ENCODE results near the gene FAM217A. TPM values are rescaled to one million over a fixed set of nuclear protein-coding genes. Genes with fewer than 3 reads are reported as not detected.

Gene FAM217A
- total and polyA plus RNA-seq, 9 of the 15 experiments (the other 6 are each of a cell fraction or from before 2014, with no cell fraction given), result not detected

GRCh38 chr6:4030669-4031068, 48.3 kb downstream of the FAM217A start:
- H4K20me1 ChIP-seq (replicated peaks; ENCODE audit: control insufficient read depth, insufficient read depth, low read length), result peaks cover 16% of the 10 kb centered on the region
- intact Hi-C loops (cut with micrococcal nuclease), result no loop called here
- no peak overlapping the region for H3K9ac ChIP-seq (ENCODE audit: insufficient read depth in 1 of 2, low read depth in 2 of 2, low read length in 2 of 2)
- H3K27ac ChIP-seq (ENCODE audit: extremely low read depth, low read depth, low read length), result no peak overlapping the region
- DNase-seq (ENCODE audit: extremely low read depth in 1 of 4, low spot score in 3 of 4) (no peak), FAIRE-seq (no peak), ATAC-seq (no peak)
- no peak for TF ChIP-seq NONO (IDR thresholded peaks at IDR 0.05; ENCODE audit: low read depth in 2 of 2, low read length in 1 of 2)
- TF ChIP-seq, protein P1, sequence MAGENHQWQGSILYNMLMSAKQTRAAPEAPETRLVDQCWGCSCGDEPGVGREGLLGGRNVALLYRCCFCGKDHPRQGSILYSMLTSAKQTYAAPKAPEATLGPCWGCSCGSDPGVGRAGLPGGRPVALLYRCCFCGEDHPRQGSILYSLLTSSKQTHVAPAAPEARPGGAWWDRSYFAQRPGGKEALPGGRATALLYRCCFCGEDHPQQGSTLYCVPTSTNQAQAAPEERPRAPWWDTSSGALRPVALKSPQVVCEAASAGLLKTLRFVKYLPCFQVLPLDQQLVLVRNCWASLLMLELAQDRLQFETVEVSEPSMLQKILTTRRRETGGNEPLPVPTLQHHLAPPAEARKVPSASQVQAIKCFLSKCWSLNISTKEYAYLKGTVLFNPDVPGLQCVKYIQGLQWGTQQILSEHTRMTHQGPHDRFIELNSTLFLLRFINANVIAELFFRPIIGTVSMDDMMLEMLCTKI (IDR thresholded peaks at IDR 0.05; ENCODE audit: partially characterized antibody), result no peak
- no peak for TF ChIP-seq ZNF780A (CRISPR knock-in tag; IDR thresholded peaks at IDR 0.05)
- TF ChIP-seq RUNX1 (IDR thresholded peaks at IDR 0.05; ENCODE audit: low read depth), result no peak
- TF ChIP-seq MED1 (CRISPR knock-in tag; IDR thresholded peaks at IDR 0.05; ENCODE audit: borderline replicate concordance), result no peak
- TF ChIP-seq, protein P2, sequence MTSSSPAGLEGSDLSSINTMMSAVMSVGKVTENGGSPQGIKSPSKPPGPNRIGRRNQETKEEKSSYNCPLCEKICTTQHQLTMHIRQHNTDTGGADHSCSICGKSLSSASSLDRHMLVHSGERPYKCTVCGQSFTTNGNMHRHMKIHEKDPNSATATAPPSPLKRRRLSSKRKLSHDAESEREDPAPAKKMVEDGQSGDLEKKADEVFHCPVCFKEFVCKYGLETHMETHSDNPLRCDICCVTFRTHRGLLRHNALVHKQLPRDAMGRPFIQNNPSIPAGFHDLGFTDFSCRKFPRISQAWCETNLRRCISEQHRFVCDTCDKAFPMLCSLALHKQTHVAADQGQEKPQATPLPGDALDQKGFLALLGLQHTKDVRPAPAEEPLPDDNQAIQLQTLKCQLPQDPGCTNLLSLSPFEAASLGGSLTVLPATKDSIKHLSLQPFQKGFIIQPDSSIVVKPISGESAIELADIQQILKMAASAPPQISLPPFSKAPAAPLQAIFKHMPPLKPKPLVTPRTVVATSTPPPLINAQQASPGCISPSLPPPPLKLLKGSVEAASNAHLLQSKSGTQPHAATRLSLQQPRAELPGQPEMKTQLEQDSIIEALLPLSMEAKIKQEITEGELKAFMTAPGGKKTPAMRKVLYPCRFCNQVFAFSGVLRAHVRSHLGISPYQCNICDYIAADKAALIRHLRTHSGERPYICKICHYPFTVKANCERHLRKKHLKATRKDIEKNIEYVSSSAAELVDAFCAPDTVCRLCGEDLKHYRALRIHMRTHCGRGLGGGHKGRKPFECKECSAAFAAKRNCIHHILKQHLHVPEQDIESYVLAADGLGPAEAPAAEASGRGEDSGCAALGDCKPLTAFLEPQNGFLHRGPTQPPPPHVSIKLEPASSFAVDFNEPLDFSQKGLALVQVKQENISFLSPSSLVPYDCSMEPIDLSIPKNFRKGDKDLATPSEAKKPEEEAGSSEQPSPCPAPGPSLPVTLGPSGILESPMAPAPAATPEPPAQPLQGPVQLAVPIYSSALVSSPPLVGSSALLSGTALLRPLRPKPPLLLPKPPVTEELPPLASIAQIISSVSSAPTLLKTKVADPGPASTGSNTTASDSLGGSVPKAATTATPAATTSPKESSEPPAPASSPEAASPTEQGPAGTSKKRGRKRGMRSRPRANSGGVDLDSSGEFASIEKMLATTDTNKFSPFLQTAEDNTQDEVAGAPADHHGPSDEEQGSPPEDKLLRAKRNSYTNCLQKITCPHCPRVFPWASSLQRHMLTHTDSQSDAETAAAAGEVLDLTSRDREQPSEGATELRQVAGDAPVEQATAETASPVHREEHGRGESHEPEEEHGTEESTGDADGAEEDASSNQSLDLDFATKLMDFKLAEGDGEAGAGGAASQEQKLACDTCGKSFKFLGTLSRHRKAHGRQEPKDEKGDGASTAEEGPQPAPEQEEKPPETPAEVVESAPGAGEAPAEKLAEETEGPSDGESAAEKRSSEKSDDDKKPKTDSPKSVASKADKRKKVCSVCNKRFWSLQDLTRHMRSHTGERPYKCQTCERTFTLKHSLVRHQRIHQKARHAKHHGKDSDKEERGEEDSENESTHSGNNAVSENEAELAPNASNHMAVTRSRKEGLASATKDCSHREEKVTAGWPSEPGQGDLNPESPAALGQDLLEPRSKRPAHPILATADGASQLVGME (CRISPR knock-in tag; IDR thresholded peaks at IDR 0.05), result no peak
- TF ChIP-seq, protein P3, sequence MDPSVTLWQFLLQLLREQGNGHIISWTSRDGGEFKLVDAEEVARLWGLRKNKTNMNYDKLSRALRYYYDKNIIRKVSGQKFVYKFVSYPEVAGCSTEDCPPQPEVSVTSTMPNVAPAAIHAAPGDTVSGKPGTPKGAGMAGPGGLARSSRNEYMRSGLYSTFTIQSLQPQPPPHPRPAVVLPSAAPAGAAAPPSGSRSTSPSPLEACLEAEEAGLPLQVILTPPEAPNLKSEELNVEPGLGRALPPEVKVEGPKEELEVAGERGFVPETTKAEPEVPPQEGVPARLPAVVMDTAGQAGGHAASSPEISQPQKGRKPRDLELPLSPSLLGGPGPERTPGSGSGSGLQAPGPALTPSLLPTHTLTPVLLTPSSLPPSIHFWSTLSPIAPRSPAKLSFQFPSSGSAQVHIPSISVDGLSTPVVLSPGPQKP (CRISPR knock-in tag; IDR thresholded peaks at IDR 0.05), result no peak
- TF ChIP-seq TFAM (CRISPR knock-in tag; conservative IDR thresholded peaks at IDR 0.05), result no peak
- no peak for TF ChIP-seq CREBBP (IDR thresholded peaks at IDR 0.05; ENCODE audit: low read depth, low read length)
- TF ChIP-seq PHB (CRISPR knock-in tag; IDR thresholded peaks at IDR 0.05), result no peak
- no peak for TF ChIP-seq ERF (CRISPR knock-in tag; IDR thresholded peaks at IDR 0.05)
- no peak for TF ChIP-seq HDAC2 (IDR thresholded peaks at IDR 0.05)
- no peak for TF ChIP-seq ZNF561 (CRISPR knock-in tag; conservative IDR thresholded peaks at IDR 0.05)
- no peak for TF ChIP-seq BRD4 (IDR thresholded peaks at IDR 0.05)
- TF ChIP-seq ZBTB8A (IDR thresholded peaks at IDR 0.05; ENCODE audit: partially characterized antibody), result no peak
- H2AFZ ChIP-seq (ENCODE audit: low read depth, low read length), result no peak overlapping the region
- POLR2A ChIA-PET, result interaction anchor here (0.7 to 5.2 kb wide), 3 partner anchors 8 to 13 kb away, joined by 3 to 41 read pairs (median 3); a partner anchor contains a TSS
- CTCF ChIA-PET (ENCODE audit: low intra/inter-chr PET ratio), result no interaction called here
- H3K4me2 ChIP-seq (ENCODE audit: insufficient read depth, low read length), result no peak overlapping the region
- H3K27me3 ChIP-seq (ENCODE audit: control insufficient read depth in 2 of 2, insufficient read depth in 2 of 2, low read length in 2 of 2), result no peaks in the 10 kb centered on the region
- in situ Hi-C loops (cut with MboI), result no loop called here
- WGBS (ENCODE audit: insufficient coverage, low coverage, missing lambda C conversion rate), result 87% methylated on average over 2 of the region's 2 CpGs
- BruUV-seq (replicated peaks), result no TSS peak
- no peak overlapping the region for H3K4me3 ChIP-seq
- H3K9me3 ChIP-seq (replicated peaks; ENCODE audit: control insufficient read depth, insufficient read depth, low read depth, low read length), result no peaks in the 10 kb centered on the region
- H3K9me1 ChIP-seq (ENCODE audit: control insufficient read depth, insufficient read depth, low read length), result peaks cover under 1% of the 10 kb centered on the region
- peaks cover 81% of the 10 kb centered on the region for H3K36me3 ChIP-seq (ENCODE audit: control insufficient read depth, insufficient read depth, low read length)
- H3K4me1 ChIP-seq (replicated peaks in 1 of 2; ENCODE audit: control insufficient read depth in 2 of 2, insufficient read depth in 2 of 2, low read length in 2 of 2), result peaks cover 9 to 24% of the 10 kb centered on the region in 2 experiments; a peak in 4 of 5 replicates
- peaks cover 96% of the 10 kb centered on the region for H3K79me2 ChIP-seq (ENCODE audit: control insufficient read depth, insufficient read depth, low read length)
